ENCODE data around the gene EPB41L5.
"Not testable (repeated sequence)": the region's sequence is repeated elsewhere in the genome, so short reads cannot be mapped to it uniquely, and the experiment has no call there.

Gene EPB41L5

GRCh38 chr2:120012771-120013596 lies at the start of gene EPB41L5:
EPB41L5 (plus strand) TSS chr2:120013077; CDS start chr2:120019085, 6,008 bp downstream.
- in situ Hi-C loops (cut with HindIII; ENCODE audit: low sequenced_read_pairs), result no loop called here

- in situ Hi-C loops (cut with HindIII; ENCODE audit: low sequenced_read_pairs), result no loop called here
These were observed 31.0 kb upstream of the EPB41L5 start for GRCh38 chr2:119981896-119982295.

GRCh38 chr2:119982506-119982905 lies 30.4 kb upstream of the EPB41L5 start:
- in situ Hi-C loops (cut with HindIII; ENCODE audit: low sequenced_read_pairs), result no loop called here

GRCh38 chr2:119983108-119983507 lies 29.8 kb upstream of the EPB41L5 start:
- in situ Hi-C loops (cut with HindIII; ENCODE audit: low sequenced_read_pairs), result no loop called here

- in situ Hi-C loops (cut with HindIII; ENCODE audit: low sequenced_read_pairs), result no loop called here
These were observed 16.7 kb upstream of the EPB41L5 start for GRCh38 chr2:119996148-119996547.

GRCh38 chr2:119996896-119997891 lies 15.7 kb upstream of the EPB41L5 start:
- in situ Hi-C loops (cut with HindIII; ENCODE audit: low sequenced_read_pairs), result not testable (repeated sequence)

- in situ Hi-C loops (cut with HindIII; ENCODE audit: low sequenced_read_pairs), result no loop called here
These were observed 11.4 kb upstream of the EPB41L5 start for GRCh38 chr2:120001471-120001870.

GRCh38 chr2:120004254-120004653 lies 8.6 kb upstream of the EPB41L5 start:
- in situ Hi-C loops (cut with HindIII; ENCODE audit: low sequenced_read_pairs), result no loop called here

- in situ Hi-C loops (cut with HindIII; ENCODE audit: low sequenced_read_pairs), result no loop called here
These were observed 6.9 kb upstream of the EPB41L5 start for GRCh38 chr2:120005834-120006521.

GRCh38 chr2:120007851-120008250 lies 5.0 kb upstream of the EPB41L5 start:
- in situ Hi-C loops (cut with HindIII; ENCODE audit: low sequenced_read_pairs), result no loop called here

GRCh38 chr2:120012363-120012762 lies 514 bp upstream of the EPB41L5 start:
- in situ Hi-C loops (cut with HindIII; ENCODE audit: low sequenced_read_pairs), result no loop called here

- in situ Hi-C loops (cut with HindIII; ENCODE audit: low sequenced_read_pairs), result no loop called here
These were observed 833 bp downstream of the EPB41L5 start for GRCh38 chr2:120013597-120014223.

GRCh38 chr2:120014226-120014980 lies 1.5 kb downstream of the EPB41L5 start:
- in situ Hi-C loops (cut with HindIII; ENCODE audit: low sequenced_read_pairs), result no loop called here

- in situ Hi-C loops (cut with HindIII; ENCODE audit: low sequenced_read_pairs), result no loop called here
These were observed 3.9 kb downstream of the EPB41L5 start for GRCh38 chr2:120016800-120017199.

- in situ Hi-C loops (cut with HindIII; ENCODE audit: low sequenced_read_pairs), result no loop called here
These were observed 4.3 kb downstream of the EPB41L5 start for GRCh38 chr2:120017201-120017600.

GRCh38 chr2:120018549-120018948 lies 5.7 kb downstream of the EPB41L5 start:
- in situ Hi-C loops (cut with HindIII; ENCODE audit: low sequenced_read_pairs), result no loop called here

GRCh38 chr2:120020554-120020953 lies 7.7 kb downstream of the EPB41L5 start:
- in situ Hi-C loops (cut with HindIII; ENCODE audit: low sequenced_read_pairs), result no loop called here

GRCh38 chr2:120022505-120022904 lies 9.6 kb downstream of the EPB41L5 start:
- in situ Hi-C loops (cut with HindIII; ENCODE audit: low sequenced_read_pairs), result not testable (repeated sequence)

- in situ Hi-C loops (cut with HindIII; ENCODE audit: low sequenced_read_pairs), result no loop called here
These were observed 14.0 kb downstream of the EPB41L5 start for GRCh38 chr2:120026890-120027289.

- in situ Hi-C loops (cut with HindIII; ENCODE audit: low sequenced_read_pairs), result no loop called here
These were observed 15.9 kb downstream of the EPB41L5 start for GRCh38 chr2:120028795-120029194.
